ENCODE data around the gene IFT122. TPM values are rescaled to one million over a fixed set of nuclear protein-coding genes. Genes with fewer than 3 reads are reported as not detected.

IFT122 gene
- total and polyA plus RNA-seq, 7 donors = 4.2 to 21.4 (median 15.8) TPM

DNA sequence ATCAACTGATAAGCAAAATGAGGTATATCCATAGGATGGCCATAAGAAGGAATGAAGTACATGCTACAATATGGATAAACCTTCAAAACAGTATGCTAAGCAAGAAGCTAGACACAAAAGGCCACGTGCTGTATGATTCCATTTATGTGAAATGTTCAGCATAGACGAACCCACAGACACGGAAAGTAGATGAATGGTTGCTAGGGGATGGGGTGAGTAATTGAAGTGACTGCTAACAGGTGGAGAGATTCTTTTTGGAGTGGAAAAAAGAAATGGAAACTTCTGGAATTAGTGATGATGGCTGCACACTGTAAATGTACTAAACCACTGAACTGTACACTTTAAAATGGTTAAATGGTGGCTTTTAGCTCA, 11.0 kb upstream of the IFT122 start:
- 79 to 84% methylated on average over 3 of the region's 3 CpGs for WGBS, 2 donors
- Histone ChIP-seq H3K36me3 (peaks cover 15 to 45% (median 16%) of the 10 kb centered on the region in 4 donors), H3K27ac (peak overlapping the region; percentile 66 to 73 (median 68)), H3K4me3 (peak overlapping the region in 2 of 4 donors; percentile 56), H3K9me3 (no peaks in the 10 kb centered on the region), H3K4me1 (peaks cover 0 to 15% (median 8%) of the 10 kb centered on the region in 4 donors), H3K27me3 (no peaks in the 10 kb centered on the region)
- no peak for TF ChIP-seq POLR2AphosphoS5 (IDR thresholded peaks at IDR 0.05)
- no peak for TF ChIP-seq POLR2A (IDR thresholded peaks at IDR 0.05)
- TF ChIP-seq EP300 (IDR thresholded peaks at IDR 0.05) = no peak
- TF ChIP-seq, protein P1, sequence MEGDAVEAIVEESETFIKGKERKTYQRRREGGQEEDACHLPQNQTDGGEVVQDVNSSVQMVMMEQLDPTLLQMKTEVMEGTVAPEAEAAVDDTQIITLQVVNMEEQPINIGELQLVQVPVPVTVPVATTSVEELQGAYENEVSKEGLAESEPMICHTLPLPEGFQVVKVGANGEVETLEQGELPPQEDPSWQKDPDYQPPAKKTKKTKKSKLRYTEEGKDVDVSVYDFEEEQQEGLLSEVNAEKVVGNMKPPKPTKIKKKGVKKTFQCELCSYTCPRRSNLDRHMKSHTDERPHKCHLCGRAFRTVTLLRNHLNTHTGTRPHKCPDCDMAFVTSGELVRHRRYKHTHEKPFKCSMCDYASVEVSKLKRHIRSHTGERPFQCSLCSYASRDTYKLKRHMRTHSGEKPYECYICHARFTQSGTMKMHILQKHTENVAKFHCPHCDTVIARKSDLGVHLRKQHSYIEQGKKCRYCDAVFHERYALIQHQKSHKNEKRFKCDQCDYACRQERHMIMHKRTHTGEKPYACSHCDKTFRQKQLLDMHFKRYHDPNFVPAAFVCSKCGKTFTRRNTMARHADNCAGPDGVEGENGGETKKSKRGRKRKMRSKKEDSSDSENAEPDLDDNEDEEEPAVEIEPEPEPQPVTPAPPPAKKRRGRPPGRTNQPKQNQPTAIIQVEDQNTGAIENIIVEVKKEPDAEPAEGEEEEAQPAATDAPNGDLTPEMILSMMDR (IDR thresholded peaks at IDR 0.05) = no peak
- intact Hi-C loops (cut with DNase I) = no loop called here
- DNase-seq = no peak

DNA sequence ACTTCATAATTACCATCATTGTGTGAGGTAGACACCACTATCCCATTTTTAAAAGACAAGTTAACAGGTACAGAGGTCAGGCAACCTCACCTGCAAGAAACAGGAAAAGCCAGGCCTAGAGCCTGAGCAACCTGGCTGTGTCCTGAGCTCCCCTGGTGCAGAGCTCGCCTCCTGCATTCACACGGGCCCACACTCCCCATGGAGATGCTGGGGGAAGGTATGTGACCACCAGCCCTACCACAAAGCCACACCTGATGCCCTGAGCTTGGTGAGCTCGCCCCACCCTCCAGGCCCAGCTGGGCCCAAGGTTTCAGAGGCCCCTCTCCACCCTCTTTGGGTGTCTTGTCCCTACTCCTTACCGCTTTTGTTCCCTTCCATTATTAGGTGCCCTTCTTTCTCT, 10.4 kb upstream of the IFT122 start:
- peak overlapping the region in 2 of 4 donors; percentile 67 to 73 for H3K27ac ChIP-seq
- H3K27me3 ChIP-seq = no peaks in the 10 kb centered on the region
- 87 to 90% methylated on average over 4 of the region's 4 CpGs for WGBS, 2 donors
- TF ChIP-seq, protein P1 (IDR thresholded peaks at IDR 0.05) = no peak
- peaks cover 0 to 15% (median 8%) of the 10 kb centered on the region in 4 donors for H3K4me1 ChIP-seq
- H3K4me3 ChIP-seq = no peak overlapping the region
- no peak for DNase-seq
- peaks cover 15 to 50% (median 16%) of the 10 kb centered on the region in 4 donors for H3K36me3 ChIP-seq
- intact Hi-C loops (cut with DNase I) = no loop called here
- no peaks in the 10 kb centered on the region for H3K9me3 ChIP-seq

DNA sequence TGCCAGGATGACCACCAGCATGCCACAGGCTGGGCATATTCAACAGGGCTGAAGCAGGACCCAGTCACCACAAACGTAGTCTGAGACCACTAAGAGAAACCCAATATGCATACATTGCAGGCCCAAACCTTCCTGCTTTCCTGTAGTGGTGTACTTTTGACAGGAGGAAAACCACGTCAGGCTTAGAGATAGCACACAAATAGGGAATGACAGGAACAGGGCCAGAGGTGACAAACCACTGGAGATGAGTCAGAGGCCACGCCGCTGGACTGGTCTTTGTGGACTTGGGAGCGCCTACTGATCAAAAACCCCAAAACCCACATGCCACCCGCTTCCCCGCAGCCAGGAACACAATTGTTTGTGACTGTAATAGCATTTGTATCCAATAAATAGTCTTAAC, 8.0 kb upstream of the IFT122 start:
- H3K27ac ChIP-seq = no peak overlapping the region
- 85 to 88% methylated on average over 7 of the region's 7 CpGs for WGBS, 2 donors
- no peaks in the 10 kb centered on the region for H3K27me3 ChIP-seq
- intact Hi-C loops (cut with DNase I) = no loop called here
- no peak overlapping the region for H3K4me3 ChIP-seq
- TF ChIP-seq POLR2AphosphoS5 (IDR thresholded peaks at IDR 0.05) (no peak), EP300 (IDR thresholded peaks at IDR 0.05) (no peak), POLR2A (IDR thresholded peaks at IDR 0.05) (no peak)
- TF ChIP-seq, protein P1 (IDR thresholded peaks at IDR 0.05) = no peak
- H3K9me3 ChIP-seq = no peaks in the 10 kb centered on the region
- DNase-seq = no peak
- H3K36me3 ChIP-seq = peaks cover 20 to 73% (median 22%) of the 10 kb centered on the region in 4 donors
- peaks cover 0 to 24% (median 8%) of the 10 kb centered on the region in 4 donors for H3K4me1 ChIP-seq

DNA sequence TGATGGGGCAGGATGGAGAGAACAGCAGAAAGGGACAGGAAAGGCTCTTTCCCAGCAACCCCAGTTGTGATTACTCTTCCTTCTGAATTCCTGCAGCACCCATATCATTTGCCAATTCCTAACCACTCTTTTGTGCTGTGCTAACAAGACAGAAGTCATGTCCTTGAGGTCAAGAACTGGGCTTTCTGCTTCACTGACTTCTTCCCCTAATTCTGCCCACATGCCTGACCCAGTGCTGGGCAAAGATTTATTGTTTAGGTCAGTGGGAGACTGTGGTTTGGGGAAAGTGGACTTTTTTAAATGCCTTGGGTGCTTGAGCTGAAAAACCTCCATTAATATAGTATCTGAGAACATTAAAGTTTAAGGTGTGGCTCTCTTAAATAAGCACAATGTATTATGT, 7.4 kb upstream of the IFT122 start:
- no peak overlapping the region for H3K27ac ChIP-seq
- intact Hi-C loops (cut with DNase I) = no loop called here
- H3K4me1 ChIP-seq = peaks cover 0 to 26% (median 8%) of the 10 kb centered on the region in 4 donors
- no peaks in the 10 kb centered on the region for H3K27me3 ChIP-seq
- no peak overlapping the region for H3K4me3 ChIP-seq
- no peak for DNase-seq
- H3K9me3 ChIP-seq = no peaks in the 10 kb centered on the region
- peaks cover 20 to 79% (median 24%) of the 10 kb centered on the region in 4 donors for H3K36me3 ChIP-seq
- no peak for TF ChIP-seq EP300 (IDR thresholded peaks at IDR 0.05)
- no peak for TF ChIP-seq POLR2A (IDR thresholded peaks at IDR 0.05)

DNA sequence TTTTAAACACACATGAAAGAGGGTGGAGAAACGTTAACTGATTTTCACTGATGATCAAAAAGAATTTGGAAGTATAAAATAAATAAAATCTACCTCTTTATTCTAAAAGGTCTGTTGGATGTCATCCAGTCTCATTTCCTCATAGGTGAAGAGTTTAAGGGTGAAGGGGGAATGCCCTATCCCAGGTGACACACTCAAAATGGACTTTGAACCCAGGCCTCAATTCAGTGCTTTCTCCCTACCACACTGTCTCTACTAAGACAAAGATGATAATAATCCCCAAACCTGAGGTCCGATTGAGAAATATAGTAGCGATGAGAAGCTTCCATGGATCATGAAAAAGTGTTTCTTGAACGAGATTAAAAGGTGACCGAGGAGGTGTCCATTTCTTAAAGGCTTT, 6.5 kb upstream of the IFT122 start:
- H3K27me3 ChIP-seq = no peaks in the 10 kb centered on the region
- H3K27ac ChIP-seq = no peak overlapping the region
- H3K9me3 ChIP-seq = no peaks in the 10 kb centered on the region
- TF ChIP-seq, protein P1 (IDR thresholded peaks at IDR 0.05) = no peak
- no peak for TF ChIP-seq EP300 (IDR thresholded peaks at IDR 0.05)
- no peak for TF ChIP-seq POLR2AphosphoS5 (IDR thresholded peaks at IDR 0.05)
- no peak for TF ChIP-seq POLR2A (IDR thresholded peaks at IDR 0.05)
- no peak for DNase-seq
- 73 to 90% methylated on average over 5 of the region's 5 CpGs for WGBS, 2 donors
- no peak overlapping the region for H3K4me3 ChIP-seq
- peaks cover 20 to 85% (median 25%) of the 10 kb centered on the region in 4 donors for H3K36me3 ChIP-seq
- intact Hi-C loops (cut with DNase I) = no loop called here
- H3K4me1 ChIP-seq = peaks cover 0 to 26% (median 7%) of the 10 kb centered on the region in 4 donors
